Endothelial cell of umbilical vein (primary cell): ENCODE results near the gene ACOT7. TPM values are rescaled to one million over a fixed set of nuclear protein-coding genes. Genes with fewer than 3 reads are reported as not detected.

Experiments used
- BruUV-seq: library from RNA; stranded (reverse); fragments of 400-500 nt; replicated peaks from 2 replicates; lab custom pipeline; 2021; lab: Mats Ljungman, UMichigan
- CTCF ChIA-PET: fragments of 300-600, 350-600 bp; sonication (Branson Sonifier 250); formaldehyde crosslinking; loops from one replicate; lab custom pipeline; 2021; ENCODE audit warnings: antibody characterized with exemption, inconsistent platforms; lab: Charles Lee
- POLR2A ChIA-PET: fragments of 300-600, 350-600 bp; sonication (Branson Sonifier 250); formaldehyde crosslinking; loops from one replicate; lab custom pipeline; 2021; ENCODE audit warnings: antibody characterized with exemption, inconsistent platforms; lab: Charles Lee
- DNase-seq: peaks from one replicate; pipeline ENCODE4 v3.0.0-alpha.2; 2011; ENCODE audit warnings: low read depth, low spot score
- FAIRE-seq: peaks from 2 replicates; lab custom pipeline; 2011; peaks lifted over from hg19 to GRCh38; lab: Jason Lieb, UNC
- H2AFZ ChIP-seq: 2 replicates; pipeline ENCODE4 v1.6.0; 2012; ENCODE audit warnings: low read depth, low read length, control low read depth, inconsistent platforms
- H3K27ac ChIP-seq: 2 replicates; pipeline ENCODE4 v1.5.1; 2011; ENCODE audit warnings: low read depth, mild to moderate bottlenecking, control low read depth, low read length, moderate library complexity; ENCODE audit not compliant: insufficient read depth
- H3K27me3 ChIP-seq, 2 experiments: 2 replicates each; pipeline versions ENCODE4 v1.6.0 to v1.6.1; 2011; ENCODE audit warnings: low read length in 2 of 2, mixed read lengths in 1 of 2; ENCODE audit not compliant: control insufficient read depth in 2 of 2, insufficient read depth in 2 of 2
- H3K36me3 ChIP-seq, 2 experiments: 2 replicates in 1 of 2; 3 replicates in 1 of 2; pipeline ENCODE4 v1.5.1; 2011; ENCODE audit warnings: low read length in 2 of 2, mild to moderate bottlenecking in 1 of 2, moderate library complexity in 1 of 2; ENCODE audit not compliant: control insufficient read depth in 2 of 2, insufficient read depth in 2 of 2; ENCODE audit errors: extremely low read depth in 1 of 2
- H3K4me1 ChIP-seq: 3 replicates; pipeline ENCODE4 v1.5.1; 2011; ENCODE audit warnings: mild to moderate bottlenecking, low read length; ENCODE audit not compliant: control insufficient read depth, insufficient read depth; ENCODE audit errors: extremely low read depth
- H3K4me2 ChIP-seq: 2 replicates; pipeline ENCODE4 v1.6.1; 2011; ENCODE audit warnings: low read length, control low read depth, mixed read lengths; ENCODE audit not compliant: insufficient read depth
- H3K4me3 ChIP-seq, 3 experiments: fragments of 200-600 bp in 1 of 3; sonication (generic), shearing (Covaris generic) in 1 of 3; replicated peaks in 1 of 3; 2 replicates each; pipeline ENCODE4 v1.5.1; 2011 to 2016; ENCODE audit warnings: control low read depth in 3 of 3, low read length in 3 of 3, mild to moderate bottlenecking in 2 of 3, inconsistent platforms in 1 of 3, low read depth in 1 of 3, moderate library complexity in 1 of 3; ENCODE audit not compliant: insufficient read depth in 1 of 3
- H3K79me2 ChIP-seq: 2 replicates; pipeline ENCODE4 v1.6.0; 2012; ENCODE audit warnings: low read length, inconsistent platforms; ENCODE audit not compliant: control insufficient read depth, insufficient read depth
- H3K9ac ChIP-seq: replicated peaks from 2 replicates; pipeline ENCODE3; 2011; ENCODE audit warnings: low read length, control low read depth; ENCODE audit not compliant: insufficient read depth; ENCODE audit errors: extremely low read depth
- H3K9me1 ChIP-seq: replicated peaks from 3 replicates; pipeline ENCODE4 v1.6.0; 2011; ENCODE audit warnings: mild to moderate bottlenecking, low read length; ENCODE audit not compliant: control insufficient read depth, insufficient read depth; ENCODE audit errors: extremely low read depth
- H3K9me3 ChIP-seq: replicated peaks from 2 replicates; pipeline ENCODE4 v1.5.1; 2012; ENCODE audit warnings: low read length, inconsistent platforms; ENCODE audit not compliant: control insufficient read depth, insufficient read depth
- H4K20me1 ChIP-seq: replicated peaks from 2 replicates; pipeline ENCODE3; 2011; ENCODE audit warnings: mild to moderate bottlenecking, low read length; ENCODE audit not compliant: control insufficient read depth, insufficient read depth; ENCODE audit errors: extremely low read depth
- CTCF ChIP-seq, 2 donors: IDR thresholded peaks; 1 replicate in 1 of 2; 2 replicates in 1 of 2; pipeline ENCODE4 v1.5.1; 2011; ENCODE audit warnings: low read length in 2 of 2, mild to moderate bottlenecking in 2 of 2, moderate library complexity in 2 of 2, control low read depth in 1 of 2, inconsistent platforms in 1 of 2, low read depth in 1 of 2; ENCODE audit not compliant: insufficient read depth in 1 of 2; ENCODE audit errors: extremely low read depth in 1 of 2
- EZH2 ChIP-seq: IDR thresholded peaks from 2 replicates; pipeline ENCODE4 v1.6.1; 2012; ENCODE audit warnings: borderline replicate concordance, low read depth, mild to moderate bottlenecking, moderate library complexity, low read length, inconsistent platforms; ENCODE audit not compliant: severe bottlenecking
- FOS ChIP-seq: IDR thresholded peaks from 2 replicates; pipeline ENCODE4 v1.6.1; 2011; ENCODE audit warnings: mild to moderate bottlenecking, low read length, moderate library complexity, borderline replicate concordance; ENCODE audit not compliant: insufficient read depth
- GATA2 ChIP-seq: IDR thresholded peaks from 2 replicates; pipeline ENCODE4 v1.7.0; 2011; ENCODE audit warnings: low read depth, mild to moderate bottlenecking, moderate library complexity, mixed read lengths, low read length; ENCODE audit not compliant: insufficient read length, insufficient read depth
- JUN ChIP-seq: IDR thresholded peaks from 2 replicates; pipeline ENCODE4 v1.6.1; 2011; ENCODE audit warnings: borderline replicate concordance, low read depth; ENCODE audit not compliant: insufficient read length, insufficient read depth
- MAX ChIP-seq: IDR thresholded peaks from 2 replicates; pipeline ENCODE4 v1.6.1; 2011; ENCODE audit not compliant: insufficient read depth, insufficient read length
- MYC ChIP-seq: IDR thresholded peaks from one replicate; pipeline ENCODE4 v1.6.1; 2011; ENCODE audit warnings: mild to moderate bottlenecking, low read depth, low read length
- POLR2A ChIP-seq: IDR thresholded peaks from 2 replicates; pipeline ENCODE4 v1.6.1; 2012; ENCODE audit warnings: low read depth, mild to moderate bottlenecking, control low read depth, low read length
- POLR2AphosphoS5 ChIP-seq: IDR thresholded peaks from 2 replicates; pipeline ENCODE4 v1.6.1; 2012; ENCODE audit warnings: low read depth, mild to moderate bottlenecking, control low read depth, low read length, moderate library complexity; ENCODE audit not compliant: insufficient read depth
- dilution Hi-C: fragments of 300-500 bp; cut with MboI; formaldehyde crosslinking; loops from one replicate; pipeline ENCODE4 v1.15.0; 2019; ENCODE audit warnings: low sequenced_read_pairs; ENCODE audit not compliant: extremely low pct_ligation_motif_present
- intact Hi-C: fragments of 100-400 bp; cut with micrococcal nuclease; formaldehyde crosslinking; loops from one replicate; pipeline ENCODE4 v1.10.0; 2022
- polyA plus RNA-seq, 4 experiments: library from polyadenylated mRNA; depleted of rRNA in 3 of 4; stranded (reverse) in 3 of 4; unstranded in 1 of 4; fragments of >200 nt; gene quantifications; 2 replicates each; pipeline versions ENCODE4 v1.2.1 to v1.2.3, GENCODE V29; 2011 to 2012; ENCODE audit warnings: missing spikeins in 1 of 4
- total RNA-seq: library from RNA; stranded (reverse); gene quantifications from 2 replicates; pipeline ENCODE4 v1.2.3, GENCODE V29; 2021

The ACOT7 gene
- total and polyA plus RNA-seq, 2 donors (not counting 3 experiments of a cell fraction or from before 2014, with no cell fraction given) = 69.4 to 105 TPM

GRCh38 chr1:6258675-6259074, 134.9 kb downstream of the ACOT7 start:
- H3K9me3 ChIP-seq = no peaks in the 10 kb centered on the region
- no peaks in the 10 kb centered on the region for H3K9me1 ChIP-seq
- H3K79me2 ChIP-seq = no peaks in the 10 kb centered on the region
- H3K4me3 ChIP-seq = no peak overlapping the region
- H4K20me1 ChIP-seq = no peaks in the 10 kb centered on the region
- intact Hi-C loops (no loop called here), dilution Hi-C loops (no loop called here)
- ChIA-PET POLR2A (no interaction called here), CTCF (interaction anchor here (0.9 to 3.6 kb wide), 4 partner anchors 11 to 181 kb away, joined by 3 to 21 read pairs (median 8); no protein-coding TSS in a partner anchor)
- no peak for TF ChIP-seq POLR2AphosphoS5
- TF ChIP-seq EZH2 = no peak
- TF ChIP-seq MYC = no peak
- no peak for TF ChIP-seq FOS
- TF ChIP-seq MAX = no peak
- no peak for TF ChIP-seq POLR2A
- TF ChIP-seq GATA2 = no peak
- no peak for TF ChIP-seq JUN
- no peak for TF ChIP-seq CTCF (IDR thresholded peaks at IDR 0.05; ENCODE audit: extremely low read depth in 1 of 2, insufficient read depth in 1 of 2, low read depth in 1 of 2, low read length in 2 of 2)
- no peak for DNase-seq
- no peak overlapping the region for H3K27ac ChIP-seq
- no peaks in the 10 kb centered on the region for H3K27me3 ChIP-seq
- no peak overlapping the region for H2AFZ ChIP-seq
- FAIRE-seq = no peak
- no peak overlapping the region for H3K9ac ChIP-seq
- H3K36me3 ChIP-seq = no peaks in the 10 kb centered on the region
- no peaks in the 10 kb centered on the region for H3K4me1 ChIP-seq
- no TSS peak for BruUV-seq
- H3K4me2 ChIP-seq = no peak overlapping the region
